ENCODE data around the gene EHHADH.
"Not testable (repeated sequence)": the region's sequence is repeated elsewhere in the genome, so short reads cannot be mapped to it uniquely, and the experiment has no call there.

The EHHADH gene

GRCh38 chr3:185272033-185272432 is 18.2 kb upstream of the EHHADH start:
- WGBS, 2 experiments (ENCODE audit: insufficient coverage in 2 of 2), result 91 to 92% methylated on average over 1 of the region's 1 CpG
- Histone ChIP-seq H3K27ac (ENCODE audit: low read depth, low read length, severe bottlenecking) (no peak overlapping the region), H3K9me3 (ENCODE audit: control insufficient read depth, low read length) (no peaks in the 10 kb centered on the region), H3K4me1 (ENCODE audit: control insufficient read depth, insufficient read depth, low read length, poor library complexity, severe bottlenecking) (no peaks in the 10 kb centered on the region), H3K36me3 (ENCODE audit: control insufficient read depth, insufficient read depth, low read length) (no peaks in the 10 kb centered on the region), H3K4me3 (ENCODE audit: extremely low read depth, insufficient read depth, low read length, poor library complexity, severe bottlenecking) (no peak overlapping the region)

- no peaks in the 10 kb centered on the region for H3K9me3 ChIP-seq (ENCODE audit: control insufficient read depth, low read length)
- no peak overlapping the region for H3K27ac ChIP-seq (ENCODE audit: low read depth, low read length, severe bottlenecking)
- H3K4me1 ChIP-seq (ENCODE audit: control insufficient read depth, insufficient read depth, low read length, poor library complexity, severe bottlenecking), result no peaks in the 10 kb centered on the region
- no peak overlapping the region for H3K4me3 ChIP-seq (ENCODE audit: extremely low read depth, insufficient read depth, low read length, poor library complexity, severe bottlenecking)
- WGBS, 2 experiments (ENCODE audit: insufficient coverage in 2 of 2), result 76 to 89% methylated on average over 2 of the region's 4 CpGs
- H3K36me3 ChIP-seq (ENCODE audit: control insufficient read depth, insufficient read depth, low read length), result no peaks in the 10 kb centered on the region
Measured at GRCh38 chr3:185270956-185271332, 17.1 kb upstream of the EHHADH start.

- H3K27ac ChIP-seq (ENCODE audit: low read depth, low read length, severe bottlenecking), result no peak overlapping the region
- H3K4me1 ChIP-seq (ENCODE audit: control insufficient read depth, insufficient read depth, low read length, poor library complexity, severe bottlenecking), result no peaks in the 10 kb centered on the region
- 64 to 74% methylated on average over 4 of the region's 4 CpGs for WGBS, 2 experiments (ENCODE audit: insufficient coverage in 2 of 2)
- no peaks in the 10 kb centered on the region for H3K9me3 ChIP-seq (ENCODE audit: control insufficient read depth, low read length)
- no peaks in the 10 kb centered on the region for H3K36me3 ChIP-seq (ENCODE audit: control insufficient read depth, insufficient read depth, low read length)
- no peak overlapping the region for H3K4me3 ChIP-seq (ENCODE audit: extremely low read depth, insufficient read depth, low read length, poor library complexity, severe bottlenecking)
Measured at GRCh38 chr3:185270262-185270955, 16.6 kb upstream of the EHHADH start.

GRCh38 chr3:185268194-185268962 is 14.5 kb upstream of the EHHADH start:
- H3K27ac ChIP-seq (ENCODE audit: low read depth, low read length, severe bottlenecking), result no peak overlapping the region
- no peaks in the 10 kb centered on the region for H3K36me3 ChIP-seq (ENCODE audit: control insufficient read depth, insufficient read depth, low read length)
- no peak overlapping the region for H3K4me3 ChIP-seq (ENCODE audit: extremely low read depth, insufficient read depth, low read length, poor library complexity, severe bottlenecking)
- H3K9me3 ChIP-seq (ENCODE audit: control insufficient read depth, low read length), result no peaks in the 10 kb centered on the region
- H3K4me1 ChIP-seq (ENCODE audit: control insufficient read depth, insufficient read depth, low read length, poor library complexity, severe bottlenecking), result no peaks in the 10 kb centered on the region
- 40% methylated on average over 1 of the region's 2 CpGs; no CpG with 5 or more reads in 1 of the 2 experiments for WGBS, 2 experiments (ENCODE audit: insufficient coverage in 2 of 2)

GRCh38 chr3:185267193-185267592 is 13.3 kb upstream of the EHHADH start:
- no peaks in the 10 kb centered on the region for H3K36me3 ChIP-seq (ENCODE audit: control insufficient read depth, insufficient read depth, low read length)
- no peak overlapping the region for H3K4me3 ChIP-seq (ENCODE audit: extremely low read depth, insufficient read depth, low read length, poor library complexity, severe bottlenecking)
- no peak overlapping the region for H3K27ac ChIP-seq (ENCODE audit: low read depth, low read length, severe bottlenecking)
- no peaks in the 10 kb centered on the region for H3K9me3 ChIP-seq (ENCODE audit: control insufficient read depth, low read length)
- WGBS, 2 experiments (ENCODE audit: insufficient coverage in 2 of 2), result 92 to 100% methylated on average over 1 to 2 of the region's 3 CpGs
- no peaks in the 10 kb centered on the region for H3K4me1 ChIP-seq (ENCODE audit: control insufficient read depth, insufficient read depth, low read length, poor library complexity, severe bottlenecking)

GRCh38 chr3:185264849-185265553 is 11.2 kb upstream of the EHHADH start:
- Histone ChIP-seq H3K4me3 (ENCODE audit: extremely low read depth, insufficient read depth, low read length, poor library complexity, severe bottlenecking) (no peak overlapping the region), H3K4me1 (ENCODE audit: control insufficient read depth, insufficient read depth, low read length, poor library complexity, severe bottlenecking) (no peaks in the 10 kb centered on the region), H3K9me3 (ENCODE audit: control insufficient read depth, low read length) (no peaks in the 10 kb centered on the region), H3K36me3 (ENCODE audit: control insufficient read depth, insufficient read depth, low read length) (no peaks in the 10 kb centered on the region), H3K27ac (ENCODE audit: low read depth, low read length, severe bottlenecking) (no peak overlapping the region)
- 95% methylated on average over 22 of the region's 25 CpGs for WGBS, 2 experiments (ENCODE audit: insufficient coverage in 2 of 2)

- Histone ChIP-seq H3K36me3 (ENCODE audit: control insufficient read depth, insufficient read depth, low read length) (no peaks in the 10 kb centered on the region), H3K4me1 (ENCODE audit: control insufficient read depth, insufficient read depth, low read length, poor library complexity, severe bottlenecking) (no peaks in the 10 kb centered on the region), H3K9me3 (ENCODE audit: control insufficient read depth, low read length) (no peaks in the 10 kb centered on the region), H3K4me3 (ENCODE audit: extremely low read depth, insufficient read depth, low read length, poor library complexity, severe bottlenecking) (no peak overlapping the region), H3K27ac (ENCODE audit: low read depth, low read length, severe bottlenecking) (no peak overlapping the region)
- 83 to 90% methylated on average over 4 of the region's 4 CpGs for WGBS, 2 experiments (ENCODE audit: insufficient coverage in 2 of 2)
Measured at GRCh38 chr3:185263423-185263822, 9.6 kb upstream of the EHHADH start.

GRCh38 chr3:185257334-185257733 is 3.5 kb upstream of the EHHADH start:
- WGBS, 2 experiments (ENCODE audit: insufficient coverage in 2 of 2), result 86% methylated on average over 1 of the region's 1 CpG; no CpG with 5 or more reads in 1 of the 2 experiments
- Histone ChIP-seq H3K27ac (ENCODE audit: low read depth, low read length, severe bottlenecking) (no peak overlapping the region), H3K36me3 (ENCODE audit: control insufficient read depth, insufficient read depth, low read length) (no peaks in the 10 kb centered on the region)

GRCh38 chr3:185254799-185255198 is 950 bp upstream of the EHHADH start:
- no peaks in the 10 kb centered on the region for H3K36me3 ChIP-seq (ENCODE audit: control insufficient read depth, insufficient read depth, low read length)
- 93% methylated on average over 2 of the region's 4 CpGs; no CpG with 5 or more reads in 1 of the 2 experiments for WGBS, 2 experiments (ENCODE audit: insufficient coverage in 2 of 2)
- no peak overlapping the region for H3K4me3 ChIP-seq (ENCODE audit: extremely low read depth, insufficient read depth, low read length, poor library complexity, severe bottlenecking)
- peaks cover 12% of the 10 kb centered on the region for H3K4me1 ChIP-seq (ENCODE audit: control insufficient read depth, insufficient read depth, low read length, poor library complexity, severe bottlenecking)
- no peak overlapping the region for H3K27ac ChIP-seq (ENCODE audit: low read depth, low read length, severe bottlenecking)
- H3K9me3 ChIP-seq (ENCODE audit: control insufficient read depth, low read length), result peaks cover 14% of the 10 kb centered on the region

More at GRCh38 chr3:185257334-185257733, 3.5 kb upstream of the EHHADH start:
- no peak overlapping the region for H3K4me3 ChIP-seq (ENCODE audit: extremely low read depth, insufficient read depth, low read length, poor library complexity, severe bottlenecking)
- no peaks in the 10 kb centered on the region for H3K4me1 ChIP-seq (ENCODE audit: control insufficient read depth, insufficient read depth, low read length, poor library complexity, severe bottlenecking)
- peaks cover 14% of the 10 kb centered on the region for H3K9me3 ChIP-seq (ENCODE audit: control insufficient read depth, low read length)

GRCh38 chr3:185253133-185253532 is 716 bp downstream of the EHHADH start:
- not testable (repeated sequence) for H3K36me3 ChIP-seq (ENCODE audit: control insufficient read depth, insufficient read depth, low read length); H3K27ac ChIP-seq (ENCODE audit: low read depth, low read length, severe bottlenecking); H3K4me3 ChIP-seq (ENCODE audit: extremely low read depth, insufficient read depth, low read length, poor library complexity, severe bottlenecking)
- H3K4me1 ChIP-seq (ENCODE audit: control insufficient read depth, insufficient read depth, low read length, poor library complexity, severe bottlenecking), result peaks cover 15% of the 10 kb centered on the region
- WGBS, 2 experiments (ENCODE audit: insufficient coverage in 2 of 2), result 84 to 100% methylated on average over 1 to 2 of the region's 4 CpGs
- peaks cover 14% of the 10 kb centered on the region for H3K9me3 ChIP-seq (ENCODE audit: control insufficient read depth, low read length)

Measured in mesodermal cell (in vitro differentiated cells).